Measurements from ENCODE around the gene SINHCAF.

The SINHCAF gene

GRCh38 chr12:31331242-31331641 is 5.3 kb upstream of the SINHCAF start:
- no peaks in the 10 kb centered on the region for H3K36me3 ChIP-seq (ENCODE audit: control insufficient read depth, low read length)
- no peak for TF ChIP-seq CTCF (IDR thresholded peaks at IDR 0.05; ENCODE audit: low read depth, low read length, poor library complexity, severe bottlenecking)
- TF ChIP-seq EZH2phosphoT487 (IDR thresholded peaks at IDR 0.05; ENCODE audit: borderline replicate concordance, low read length): no peak
- peaks cover 3% of the 10 kb centered on the region; the same call in 1 of the 2 replicates for H4K20me1 ChIP-seq (ENCODE audit: control insufficient read depth, insufficient read depth, low read depth, low read length)
- peaks cover 4% of the 10 kb centered on the region for H3F3A ChIP-seq (ENCODE audit: control insufficient read depth, insufficient read depth)
- peak overlapping the region; percentile 22 for H3K27ac ChIP-seq (ENCODE audit: low read depth, low read length)
- 0 out of 2 replicates have a peak, but pooled peaks cover 2% of the 10 kb centered on the region for H3K79me2 ChIP-seq (ENCODE audit: control insufficient read depth, low read length)
- no peaks in the 10 kb centered on the region for H3K27me3 ChIP-seq (ENCODE audit: control insufficient read depth, low read length)
- no peaks in the 10 kb centered on the region for H3K9me3 ChIP-seq (ENCODE audit: control insufficient read depth, insufficient read depth, low read length)
- no peaks in the 10 kb centered on the region for H3K9me2 ChIP-seq (replicated peaks; ENCODE audit: control insufficient read depth, low read length)
- H3K4me2 ChIP-seq (ENCODE audit: low read length): peak overlapping the region; percentile 63
- peak overlapping the region; percentile 28; the same call in 1 of the 2 replicates for H3K4me3 ChIP-seq (ENCODE audit: low read length)
- peaks cover 30% of the 10 kb centered on the region for H3K4me1 ChIP-seq (ENCODE audit: control insufficient read depth, low read length)

- peaks cover 5% of the 10 kb centered on the region; the same call in 1 of the 2 replicates for H4K20me1 ChIP-seq (ENCODE audit: control insufficient read depth, insufficient read depth, low read depth, low read length)
- H3K4me1 ChIP-seq (ENCODE audit: control insufficient read depth, low read length): peaks cover 36% of the 10 kb centered on the region
- H3K9me2 ChIP-seq (replicated peaks; ENCODE audit: control insufficient read depth, low read length): no peaks in the 10 kb centered on the region
- H3K4me2 ChIP-seq (ENCODE audit: low read length): peak overlapping the region; percentile 86
- peak overlapping the region; percentile 87 for H3K4me3 ChIP-seq (ENCODE audit: low read length)
- peaks cover 4% of the 10 kb centered on the region for H3F3A ChIP-seq (ENCODE audit: control insufficient read depth, insufficient read depth)
- H3K27ac ChIP-seq (ENCODE audit: low read depth, low read length): no peak overlapping the region
- peaks cover 35% of the 10 kb centered on the region for H3K36me3 ChIP-seq (ENCODE audit: control insufficient read depth, low read length)
- no peaks in the 10 kb centered on the region for H3K27me3 ChIP-seq (ENCODE audit: control insufficient read depth, low read length)
- peaks cover 42% of the 10 kb centered on the region for H3K79me2 ChIP-seq (ENCODE audit: control insufficient read depth, low read length)
- TF ChIP-seq CTCF (IDR thresholded peaks at IDR 0.05; ENCODE audit: low read depth, low read length, poor library complexity, severe bottlenecking) (no peak), EZH2phosphoT487 (IDR thresholded peaks at IDR 0.05; ENCODE audit: borderline replicate concordance, low read length) (no peak)
- H3K9me3 ChIP-seq (ENCODE audit: control insufficient read depth, insufficient read depth, low read length): no peaks in the 10 kb centered on the region
Measured at GRCh38 chr12:31326736-31327659, 1.0 kb upstream of the SINHCAF start.

- Histone ChIP-seq H3K4me1 (ENCODE audit: control insufficient read depth, low read length) (peaks cover 38% of the 10 kb centered on the region), H3K36me3 (ENCODE audit: control insufficient read depth, low read length) (peaks cover 44% of the 10 kb centered on the region), H3K9me3 (ENCODE audit: control insufficient read depth, insufficient read depth, low read length) (no peaks in the 10 kb centered on the region), H3K79me2 (ENCODE audit: control insufficient read depth, low read length) (peaks cover 57% of the 10 kb centered on the region), H3F3A (ENCODE audit: control insufficient read depth, insufficient read depth) (peaks cover 9% of the 10 kb centered on the region), H4K20me1 (ENCODE audit: control insufficient read depth, insufficient read depth, low read depth, low read length) (peaks cover 16% of the 10 kb centered on the region; the same call in 1 of the 2 replicates), H3K27me3 (ENCODE audit: control insufficient read depth, low read length) (no peaks in the 10 kb centered on the region), H3K4me3 (ENCODE audit: low read length) (peak overlapping the region; percentile 87), H3K4me2 (ENCODE audit: low read length) (peak overlapping the region; percentile 86), H3K9me2 (replicated peaks; ENCODE audit: control insufficient read depth, low read length) (no peaks in the 10 kb centered on the region), H3K27ac (ENCODE audit: low read depth, low read length) (peak overlapping the region; percentile 72)
- TF ChIP-seq EZH2phosphoT487 (IDR thresholded peaks at IDR 0.05; ENCODE audit: borderline replicate concordance, low read length) (no peak), CTCF (IDR thresholded peaks at IDR 0.05; ENCODE audit: low read depth, low read length, poor library complexity, severe bottlenecking) (no peak)
Measured at GRCh38 chr12:31325524-31325875, 450 bp downstream of the SINHCAF start.
